Measurements from ENCODE around the gene FCHSD2. TPM values are rescaled to one million over a fixed set of nuclear protein-coding genes. Genes with fewer than 3 reads are reported as not detected.
A peak's percentile ranks its signal among the peaks of the same experiment; 100 is the strongest.
"Not testable (repeated sequence)": the region's sequence is repeated elsewhere in the genome, so short reads cannot be mapped to it uniquely, and the experiment has no call there.

FCHSD2 gene
- total RNA-seq, 6 experiments from 2014 or later, result 10.8 to 25.9 (median 17.8) TPM

DNA sequence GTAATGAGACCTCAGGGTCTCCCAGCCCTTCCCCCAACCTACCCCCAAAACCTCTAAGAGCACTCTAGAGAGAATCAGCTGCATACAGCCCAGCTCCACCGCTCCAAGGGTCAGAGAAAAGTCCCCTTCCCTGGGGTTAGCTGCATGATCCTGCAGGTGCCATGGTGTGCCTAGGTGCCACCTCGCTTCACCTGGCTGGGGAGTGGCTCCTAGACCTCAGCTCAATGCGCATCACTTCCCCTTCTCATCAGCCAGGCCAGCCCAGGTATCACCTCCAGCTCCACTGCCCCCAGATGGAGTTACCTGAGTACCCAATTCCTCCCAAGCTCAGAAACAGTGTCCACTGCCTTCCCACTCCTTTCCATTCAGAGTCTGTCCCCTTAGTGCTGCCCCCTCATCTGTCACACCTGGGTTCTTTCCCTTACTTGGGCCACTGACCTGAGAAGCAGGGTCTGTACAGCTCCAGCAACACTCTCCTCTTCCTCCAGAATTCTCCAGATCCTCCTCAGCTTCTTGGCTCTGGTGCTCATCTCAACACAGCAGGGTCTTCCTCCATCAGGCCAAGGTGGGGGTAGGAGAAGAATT lies 349.6 kb downstream of the FCHSD2 start:
- intact Hi-C loops (cut with DNase I), result loop anchor here in 1 of 2 donors (5.0 kb wide), 1 partner anchor 65 kb away; no protein-coding TSS in a partner anchor
- Histone ChIP-seq H3K27ac (peak overlapping the region in 2 of 3 donors; percentile 80 to 84), H3K4me3 (no peak overlapping the region), H3K4me1 (peaks cover 0 to 52% (median 17%) of the 10 kb centered on the region in 4 donors), H3K9me3 (no peaks in the 10 kb centered on the region), H3K36me3 (no peaks in the 10 kb centered on the region), H3K27me3 (no peaks in the 10 kb centered on the region)
- no peak for DNase-seq
- TF ChIP-seq POLR2A (IDR thresholded peaks at IDR 0.05), result no peak
- TF ChIP-seq, protein P1, sequence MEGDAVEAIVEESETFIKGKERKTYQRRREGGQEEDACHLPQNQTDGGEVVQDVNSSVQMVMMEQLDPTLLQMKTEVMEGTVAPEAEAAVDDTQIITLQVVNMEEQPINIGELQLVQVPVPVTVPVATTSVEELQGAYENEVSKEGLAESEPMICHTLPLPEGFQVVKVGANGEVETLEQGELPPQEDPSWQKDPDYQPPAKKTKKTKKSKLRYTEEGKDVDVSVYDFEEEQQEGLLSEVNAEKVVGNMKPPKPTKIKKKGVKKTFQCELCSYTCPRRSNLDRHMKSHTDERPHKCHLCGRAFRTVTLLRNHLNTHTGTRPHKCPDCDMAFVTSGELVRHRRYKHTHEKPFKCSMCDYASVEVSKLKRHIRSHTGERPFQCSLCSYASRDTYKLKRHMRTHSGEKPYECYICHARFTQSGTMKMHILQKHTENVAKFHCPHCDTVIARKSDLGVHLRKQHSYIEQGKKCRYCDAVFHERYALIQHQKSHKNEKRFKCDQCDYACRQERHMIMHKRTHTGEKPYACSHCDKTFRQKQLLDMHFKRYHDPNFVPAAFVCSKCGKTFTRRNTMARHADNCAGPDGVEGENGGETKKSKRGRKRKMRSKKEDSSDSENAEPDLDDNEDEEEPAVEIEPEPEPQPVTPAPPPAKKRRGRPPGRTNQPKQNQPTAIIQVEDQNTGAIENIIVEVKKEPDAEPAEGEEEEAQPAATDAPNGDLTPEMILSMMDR (IDR thresholded peaks at IDR 0.05), result no peak
- no peak for ATAC-seq
- WGBS (ENCODE audit: insufficient coverage, low coverage, low lambda C conversion rate, missing lambda C conversion rate), result no CpG with 5 or more reads among the region's 3 CpGs

DNA sequence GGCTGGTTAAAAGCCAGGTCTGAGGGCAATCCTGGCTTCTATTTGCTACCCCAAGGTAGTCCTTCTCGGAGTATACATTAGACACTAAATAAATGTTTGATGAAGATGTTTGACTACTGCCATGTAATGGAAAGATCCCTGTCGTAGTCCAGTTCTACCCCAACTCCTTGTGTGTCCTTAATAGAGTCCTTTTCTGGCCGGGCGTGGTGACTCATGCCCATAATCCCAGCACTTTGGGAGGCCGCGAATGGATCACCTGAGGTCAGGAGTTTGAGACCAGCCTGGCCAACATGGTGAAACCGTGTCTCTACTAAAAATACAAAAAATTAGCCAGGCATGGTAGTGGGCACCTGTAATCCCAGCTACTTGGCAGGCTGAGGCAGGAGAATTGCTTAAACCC lies 350.9 kb downstream of the FCHSD2 start:
- DNase-seq, result not testable (repeated sequence)
- H3K4me1 ChIP-seq, result peaks cover 0 to 64% (median 23%) of the 10 kb centered on the region in 4 donors

DNA sequence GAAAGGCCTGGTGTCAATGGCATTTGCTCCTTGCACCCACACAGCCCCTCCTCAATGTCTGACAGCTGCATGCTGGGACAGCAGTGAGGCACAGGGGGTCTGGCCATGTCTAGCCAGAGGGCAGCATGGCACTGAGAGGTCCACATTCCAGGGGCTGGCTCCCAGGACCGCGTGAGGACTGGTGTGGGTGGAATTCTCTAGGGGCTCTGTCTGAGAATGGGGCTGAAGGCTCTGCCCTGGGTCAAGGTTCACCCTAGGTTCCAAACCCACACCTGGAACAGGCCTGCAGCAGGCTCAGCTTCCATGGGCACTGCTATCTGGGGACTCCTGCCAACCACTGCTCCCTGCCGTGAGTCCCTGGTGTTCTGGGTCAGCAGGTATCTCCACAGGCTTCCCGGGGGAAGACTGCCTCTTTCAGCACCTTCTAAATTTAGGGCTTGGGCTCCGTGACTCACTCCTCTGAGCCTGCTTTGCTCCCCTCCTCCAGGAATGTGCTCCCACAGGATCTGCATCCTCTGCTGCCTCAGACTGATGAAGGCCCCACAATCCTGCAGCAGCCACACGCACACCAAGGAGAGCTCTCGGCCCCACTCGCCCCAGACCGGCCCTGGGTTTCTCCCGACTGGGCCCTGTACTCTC lies 352.5 kb downstream of the FCHSD2 start:
- intact Hi-C loops (cut with DNase I), result loop anchor here (5.0 kb wide), 1 partner anchor 62 kb away; no protein-coding TSS in a partner anchor
- Histone ChIP-seq H3K27me3 (no peaks in the 10 kb centered on the region), H3K4me3 (no peak overlapping the region), H3K27ac (peak overlapping the region in 2 of 3 donors; percentile 48 to 57), H3K4me1 (peaks cover 0 to 58% (median 24%) of the 10 kb centered on the region in 4 donors), H3K9me3 (no peaks in the 10 kb centered on the region), H3K36me3 (no peaks in the 10 kb centered on the region)
- peak; percentile 3 to 34 (median 32) for ATAC-seq
- DNase-seq, result peak; percentile 45 to 88 (median 81)
- WGBS (ENCODE audit: insufficient coverage, low coverage, low lambda C conversion rate, missing lambda C conversion rate), result 27% methylated on average over 9 of the region's 10 CpGs
- TF ChIP-seq POLR2A (IDR thresholded peaks at IDR 0.05), result no peak
- TF ChIP-seq, protein P1 (IDR thresholded peaks at IDR 0.05), result no peak

More for the DNA sequence above, 350.9 kb downstream of the FCHSD2 start:
- H3K27ac ChIP-seq, H3K9me3 ChIP-seq, H3K27me3 ChIP-seq, ATAC-seq, H3K4me3 ChIP-seq, H3K36me3 ChIP-seq: not testable (repeated sequence)
- intact Hi-C loops (cut with DNase I), result loop anchor here in 1 of 2 donors (5.0 kb wide), 1 partner anchor 64 kb away; no protein-coding TSS in a partner anchor
- WGBS (ENCODE audit: insufficient coverage, low coverage, low lambda C conversion rate, missing lambda C conversion rate), result 74% methylated on average over 3 of the region's 7 CpGs

DNA sequence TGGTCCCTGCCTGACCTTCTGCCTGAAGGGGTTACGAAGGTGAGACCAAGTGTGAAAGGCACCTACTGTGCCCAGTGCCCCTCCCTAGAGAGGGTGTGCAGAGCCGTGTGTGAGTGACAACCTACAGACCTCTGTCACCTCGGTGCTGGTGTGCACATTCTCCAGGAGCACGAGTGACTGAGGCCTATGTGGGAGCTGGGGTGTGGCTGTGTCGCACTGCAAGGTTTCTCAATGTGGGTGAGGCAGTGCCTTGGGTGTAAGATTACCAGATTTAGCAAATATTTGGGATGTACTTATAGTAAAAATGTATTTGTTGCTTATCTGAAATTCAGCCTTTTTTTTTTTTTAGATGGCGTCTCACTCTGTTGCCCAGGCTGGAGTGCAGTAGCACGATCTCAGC lies 353.9 kb downstream of the FCHSD2 start:
- TF ChIP-seq POLR2A (IDR thresholded peaks at IDR 0.05), result no peak
- TF ChIP-seq, protein P1 (IDR thresholded peaks at IDR 0.05), result no peak
- no peak overlapping the region for H3K4me3 ChIP-seq
- 49% methylated on average over 6 of the region's 7 CpGs for WGBS (ENCODE audit: insufficient coverage, low coverage, low lambda C conversion rate, missing lambda C conversion rate)
- H3K4me1 ChIP-seq, result peaks cover 0 to 52% (median 22%) of the 10 kb centered on the region in 4 donors
- H3K27ac ChIP-seq, result peak overlapping the region; percentile 67 to 71 (median 68)
- no peaks in the 10 kb centered on the region for H3K27me3 ChIP-seq
- H3K36me3 ChIP-seq, result no peaks in the 10 kb centered on the region
- DNase-seq, result no peak
- intact Hi-C loops (cut with DNase I), result loop anchor here in 1 of 2 donors (5.0 kb wide), 1 partner anchor 61 kb away; no protein-coding TSS in a partner anchor
- ATAC-seq, result peak in 1 of 4 donors; percentile 5
- no peaks in the 10 kb centered on the region for H3K9me3 ChIP-seq
